ENCODE results near the gene RANBP1. TPM values are rescaled to one million over a fixed set of nuclear protein-coding genes. Genes with fewer than 3 reads are reported as not detected.

Gene RANBP1
- polyA plus RNA-seq, 4 donors, result 182 to 199 (median 190) TPM

GRCh38 chr22:20133930-20134549 lies 18.1 kb downstream of the RANBP1 start:
- no peak for DNase-seq (ENCODE audit: low read depth in 4 of 4, low spot score in 3 of 4)

DNA sequence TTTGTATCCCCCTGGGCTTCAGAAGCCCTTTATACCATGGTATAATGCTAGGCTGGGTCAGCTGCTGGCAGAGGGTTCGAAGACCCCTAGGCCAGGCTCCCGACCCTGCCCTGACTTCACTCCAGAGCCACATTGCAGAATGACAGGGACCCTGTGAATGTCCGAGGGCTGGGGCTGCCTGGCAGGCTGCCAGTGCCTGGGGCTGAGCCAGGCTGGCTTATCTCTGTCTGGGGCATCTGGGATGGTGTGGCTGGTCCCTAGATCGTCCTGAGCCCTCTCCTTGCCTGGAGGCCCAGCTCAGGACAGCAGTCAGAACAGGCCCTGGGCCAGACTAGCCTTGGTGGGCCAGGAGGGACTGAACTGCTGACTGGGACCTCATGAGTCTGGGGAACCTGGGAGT lies 19.4 kb downstream of the RANBP1 start:
- no peak for DNase-seq (ENCODE audit: low read depth in 4 of 4, low spot score in 3 of 4)

- DNase-seq (ENCODE audit: low read depth in 4 of 4, low spot score in 3 of 4), result no peak
Observed at GRCh38 chr22:20135806-20136602, 20.1 kb downstream of the RANBP1 start.

GRCh38 chr22:20136603-20136873 lies 20.6 kb downstream of the RANBP1 start:
- no peak for DNase-seq (ENCODE audit: low read depth in 4 of 4, low spot score in 3 of 4)

GRCh38 chr22:20137113-20137512 lies 21.2 kb downstream of the RANBP1 start:
- DNase-seq (ENCODE audit: low read depth in 4 of 4, low spot score in 3 of 4), result no peak

- DNase-seq (ENCODE audit: low read depth in 4 of 4, low spot score in 3 of 4), result no peak
Observed at GRCh38 chr22:20137671-20138416, 21.9 kb downstream of the RANBP1 start.

- no peak for DNase-seq (ENCODE audit: low read depth in 4 of 4, low spot score in 3 of 4)
Observed at GRCh38 chr22:20138417-20138738, 22.5 kb downstream of the RANBP1 start.

DNA sequence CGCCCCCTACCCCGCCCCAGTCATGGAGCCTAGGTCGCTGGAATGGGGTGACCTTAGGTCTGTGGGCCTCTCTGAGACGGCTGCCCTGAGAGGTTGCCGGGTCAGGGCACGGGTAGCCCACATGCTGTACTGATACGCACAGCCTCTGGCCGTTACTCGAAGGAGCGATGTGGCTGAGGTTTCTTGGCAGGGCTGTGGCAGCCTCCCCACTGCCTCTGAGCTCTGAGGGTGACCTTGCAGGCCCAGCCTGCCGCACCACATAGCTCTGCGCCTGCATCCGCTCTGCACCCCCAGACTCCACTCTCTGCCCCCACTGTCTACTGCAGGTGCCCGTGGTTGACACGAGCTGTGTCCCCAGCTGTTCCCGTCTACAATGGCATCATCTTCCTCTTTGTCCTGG lies 23.0 kb downstream of the RANBP1 start:
- no peak for DNase-seq (ENCODE audit: low read depth in 4 of 4, low spot score in 3 of 4)

GRCh38 chr22:20139391-20140106 lies 23.6 kb downstream of the RANBP1 start:
- DNase-seq (ENCODE audit: low read depth in 4 of 4, low spot score in 3 of 4), result no peak

- no peak for DNase-seq (ENCODE audit: low read depth in 4 of 4, low spot score in 3 of 4)
Observed at GRCh38 chr22:20140107-20140445, 24.2 kb downstream of the RANBP1 start.

DNA sequence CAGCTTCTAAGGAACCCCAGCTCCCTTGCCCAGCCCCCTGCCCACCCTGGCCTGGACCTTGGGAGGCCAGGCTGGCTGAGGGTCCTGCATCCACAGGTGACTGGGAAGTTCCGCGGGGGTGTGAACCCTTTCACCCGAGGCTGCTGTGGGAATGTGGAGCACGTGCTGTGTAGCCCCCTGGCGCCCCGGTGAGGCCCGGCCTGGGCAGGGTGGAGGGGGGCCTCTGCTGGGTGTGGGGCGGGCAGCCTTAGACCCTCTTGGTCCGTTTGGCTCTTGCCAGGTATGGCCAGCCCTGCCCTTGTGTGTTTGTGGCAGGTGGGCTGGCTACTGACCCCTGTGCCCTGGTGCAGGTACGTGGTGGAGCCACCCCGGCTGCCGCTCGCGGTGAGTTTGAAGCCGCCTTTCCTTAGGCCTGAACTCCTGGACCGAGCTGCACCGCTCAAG lies 24.6 kb downstream of the RANBP1 start:
- DNase-seq (ENCODE audit: low read depth in 4 of 4, low spot score in 3 of 4), result no peak

GRCh38 chr22:20141186-20142077 lies 25.5 kb downstream of the RANBP1 start:
- DNase-seq (ENCODE audit: low read depth in 4 of 4, low spot score in 3 of 4), result no peak

GRCh38 chr22:20142711-20143621 lies 27.1 kb downstream of the RANBP1 start:
- no peak for DNase-seq (ENCODE audit: low read depth in 4 of 4, low spot score in 3 of 4)

DNA sequence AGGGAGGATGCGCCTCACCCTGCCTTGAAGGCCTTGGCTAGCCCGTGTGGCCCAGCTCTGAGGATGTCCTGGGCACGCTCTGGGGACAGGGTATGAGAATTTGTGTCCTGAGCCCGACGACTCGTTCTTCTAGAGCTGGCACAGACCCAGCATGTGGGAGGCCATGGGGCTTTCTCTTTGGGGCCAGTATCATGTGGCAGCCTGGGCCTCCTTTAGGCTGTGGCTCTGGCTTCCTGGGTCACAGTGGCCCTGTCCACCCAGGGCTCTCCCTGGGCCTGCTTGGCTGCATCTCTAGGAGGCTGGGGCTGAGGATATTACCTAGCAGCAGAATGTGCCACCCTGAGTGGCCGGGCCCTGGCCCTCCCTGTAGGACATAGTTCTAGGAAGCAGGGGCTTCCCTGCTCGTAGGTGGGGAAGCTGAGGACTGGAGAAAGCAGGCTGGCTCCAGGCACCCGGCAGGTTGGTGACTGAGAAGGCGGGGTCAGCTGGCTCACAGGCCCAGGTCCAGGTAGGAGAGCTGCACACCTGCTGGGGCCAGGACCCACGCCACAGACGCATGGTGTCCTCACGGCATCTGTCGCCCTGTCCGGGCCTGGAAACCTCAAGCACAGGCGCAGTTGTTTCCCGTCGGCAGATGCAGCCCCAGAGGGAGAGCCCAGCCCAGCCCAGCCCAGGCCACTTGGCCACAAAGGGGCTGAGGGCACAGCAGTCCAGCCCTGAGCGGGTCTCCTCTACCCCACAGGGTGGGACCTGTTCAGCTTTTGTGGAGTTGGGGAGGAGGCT lies 28.2 kb downstream of the RANBP1 start:
- no peak for DNase-seq (ENCODE audit: low read depth in 4 of 4, low spot score in 3 of 4)

DNA sequence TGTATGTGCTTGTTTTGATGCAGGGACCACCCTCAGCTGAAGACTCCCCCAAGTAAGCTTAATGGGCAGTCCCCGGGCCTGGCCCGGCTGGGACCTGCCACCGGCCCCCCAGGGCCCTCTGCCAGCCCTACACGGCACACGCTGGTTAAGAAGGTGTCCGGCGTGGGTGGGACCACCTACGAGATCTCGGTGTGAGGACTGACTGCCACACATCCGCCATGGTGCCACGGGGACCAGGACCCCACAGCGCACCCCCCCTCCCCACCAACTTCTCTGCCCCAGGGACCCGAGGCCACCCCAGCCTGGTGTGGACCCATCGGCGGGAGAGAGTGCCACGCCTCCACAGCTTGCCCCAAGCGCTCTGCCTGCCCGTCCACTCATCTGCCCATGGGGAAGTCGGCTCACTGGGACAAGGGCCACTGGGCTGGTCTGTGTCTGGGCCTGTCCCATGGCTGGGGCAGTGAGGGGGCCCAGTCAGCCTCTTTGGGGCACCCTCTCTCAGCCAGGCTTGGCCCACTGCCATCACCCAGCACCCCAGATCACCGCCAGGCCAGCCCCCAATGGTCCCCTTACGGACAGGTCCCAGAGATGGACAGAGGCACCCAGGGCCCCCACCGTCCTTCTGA lies 29.4 kb downstream of the RANBP1 start:
- no peak for DNase-seq (ENCODE audit: low read depth in 4 of 4, low spot score in 3 of 4)

DNA sequence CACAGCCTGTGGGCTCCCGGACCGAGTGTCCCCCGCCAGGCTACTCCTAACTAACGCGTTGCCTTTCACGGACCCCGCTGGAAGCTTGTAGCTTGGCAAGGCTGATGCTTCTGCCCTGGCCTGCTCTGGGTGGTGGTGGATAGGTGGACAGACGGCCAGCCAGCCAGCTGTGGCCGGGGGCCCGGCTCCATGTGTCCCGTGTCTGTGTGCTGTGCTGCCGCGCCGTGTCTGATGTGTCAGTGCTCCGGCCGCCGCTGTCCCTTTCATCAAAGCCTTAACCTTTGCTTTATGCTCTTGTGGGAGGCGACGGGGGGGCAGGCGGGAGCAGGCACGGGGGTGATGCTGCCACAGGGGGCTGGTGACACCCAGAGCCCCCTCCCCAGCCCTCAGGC lies 29.9 kb downstream of the RANBP1 start:
- no peak for DNase-seq (ENCODE audit: low read depth in 4 of 4, low spot score in 3 of 4)

DNA sequence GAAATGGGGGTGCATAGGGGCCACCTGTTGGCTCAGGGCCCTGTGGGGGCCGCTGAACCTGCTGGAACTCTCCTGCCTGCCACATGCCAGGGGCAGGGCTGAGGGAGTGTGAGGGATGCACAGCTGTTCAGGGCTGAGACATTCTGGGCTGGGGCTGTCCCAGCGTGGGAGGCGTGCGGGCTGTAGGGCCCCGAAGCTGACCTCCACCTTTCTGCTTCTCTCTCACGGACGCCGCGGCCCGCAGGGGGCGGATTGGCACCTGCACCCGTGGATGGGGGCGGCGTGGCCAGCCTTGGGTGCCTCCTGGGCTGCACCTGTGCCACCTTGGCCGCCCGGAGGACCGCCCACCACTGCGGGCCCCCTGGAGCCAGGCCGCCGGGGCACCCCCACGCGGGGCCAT lies 30.9 kb downstream of the RANBP1 start:
- no peak for DNase-seq (ENCODE audit: low read depth in 4 of 4, low spot score in 3 of 4)
